Panc1 (cell line): ENCODE results near the gene DOCK4.

Experiments
- CTCF ChIP-seq: fragments of 450-650 bp; IDR thresholded peaks from 2 replicates; pipeline ENCODE4 v1.5.1; 2017; ENCODE audit warnings: mild to moderate bottlenecking
- POLR2AphosphoS5 ChIP-seq: IDR thresholded peaks from 2 replicates; pipeline ENCODE4 v1.6.1; 2012; ENCODE audit warnings: mild to moderate bottlenecking, low read depth, low read length, moderate library complexity
- REST ChIP-seq, 2 experiments: IDR thresholded peaks; 2 replicates each; pipeline ENCODE4 v1.6.1; 2011 to 2012; ENCODE audit warnings: low read depth in 2 of 2, control low read depth in 1 of 2, low read length in 1 of 2, mild to moderate bottlenecking in 1 of 2, moderate library complexity in 1 of 2; ENCODE audit not compliant: insufficient read depth in 1 of 2
- SIN3A ChIP-seq: IDR thresholded peaks from 2 replicates; pipeline ENCODE4 v1.6.1; 2012; ENCODE audit warnings: low read depth, mild to moderate bottlenecking, low read length, moderate library complexity, borderline replicate concordance; ENCODE audit not compliant: insufficient read depth
- TCF7L2 ChIP-seq: IDR thresholded peaks from 2 replicates; pipeline ENCODE4 v1.6.1; 2011; ENCODE audit warnings: mild to moderate bottlenecking, low read depth, low read length, inconsistent platforms

GRCh38 chr7:112232212-112232978 lies 26.2 kb upstream of the DOCK4 start:
- TF ChIP-seq SIN3A (no peak), CTCF (no peak), POLR2AphosphoS5 (no peak), REST (IDR thresholded peaks at IDR 0.05; ENCODE audit: insufficient read depth in 1 of 2, low read depth in 2 of 2, low read length in 1 of 2) (no peak), TCF7L2 (no peak)
